ENCODE data around the gene VRTN.

The VRTN gene

DNA sequence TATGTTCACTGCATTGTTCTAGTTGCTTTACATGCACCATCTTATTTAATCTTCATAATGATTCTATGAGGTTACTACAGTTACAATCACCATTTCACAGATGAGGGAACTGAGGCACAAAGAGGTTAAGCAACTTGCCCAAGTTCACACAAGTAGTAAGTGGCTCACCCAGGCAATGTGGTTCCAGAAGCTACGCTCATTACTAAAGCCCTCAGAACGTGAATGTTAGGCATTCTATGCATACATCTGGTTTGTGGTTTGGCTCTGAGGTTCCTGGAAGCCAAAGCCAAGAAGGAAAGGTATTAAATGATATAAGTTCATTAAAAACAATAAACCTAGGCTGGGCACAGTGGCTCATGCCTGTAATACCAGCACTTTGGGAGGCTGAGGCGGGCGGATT lies 14.4 kb upstream of the VRTN start:
- TF ChIP-seq, protein P1, sequence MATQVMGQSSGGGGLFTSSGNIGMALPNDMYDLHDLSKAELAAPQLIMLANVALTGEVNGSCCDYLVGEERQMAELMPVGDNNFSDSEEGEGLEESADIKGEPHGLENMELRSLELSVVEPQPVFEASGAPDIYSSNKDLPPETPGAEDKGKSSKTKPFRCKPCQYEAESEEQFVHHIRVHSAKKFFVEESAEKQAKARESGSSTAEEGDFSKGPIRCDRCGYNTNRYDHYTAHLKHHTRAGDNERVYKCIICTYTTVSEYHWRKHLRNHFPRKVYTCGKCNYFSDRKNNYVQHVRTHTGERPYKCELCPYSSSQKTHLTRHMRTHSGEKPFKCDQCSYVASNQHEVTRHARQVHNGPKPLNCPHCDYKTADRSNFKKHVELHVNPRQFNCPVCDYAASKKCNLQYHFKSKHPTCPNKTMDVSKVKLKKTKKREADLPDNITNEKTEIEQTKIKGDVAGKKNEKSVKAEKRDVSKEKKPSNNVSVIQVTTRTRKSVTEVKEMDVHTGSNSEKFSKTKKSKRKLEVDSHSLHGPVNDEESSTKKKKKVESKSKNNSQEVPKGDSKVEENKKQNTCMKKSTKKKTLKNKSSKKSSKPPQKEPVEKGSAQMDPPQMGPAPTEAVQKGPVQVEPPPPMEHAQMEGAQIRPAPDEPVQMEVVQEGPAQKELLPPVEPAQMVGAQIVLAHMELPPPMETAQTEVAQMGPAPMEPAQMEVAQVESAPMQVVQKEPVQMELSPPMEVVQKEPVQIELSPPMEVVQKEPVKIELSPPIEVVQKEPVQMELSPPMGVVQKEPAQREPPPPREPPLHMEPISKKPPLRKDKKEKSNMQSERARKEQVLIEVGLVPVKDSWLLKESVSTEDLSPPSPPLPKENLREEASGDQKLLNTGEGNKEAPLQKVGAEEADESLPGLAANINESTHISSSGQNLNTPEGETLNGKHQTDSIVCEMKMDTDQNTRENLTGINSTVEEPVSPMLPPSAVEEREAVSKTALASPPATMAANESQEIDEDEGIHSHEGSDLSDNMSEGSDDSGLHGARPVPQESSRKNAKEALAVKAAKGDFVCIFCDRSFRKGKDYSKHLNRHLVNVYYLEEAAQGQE (IDR thresholded peaks at IDR 0.05; ENCODE audit: insufficient read depth in 1 of 2, low read depth in 2 of 2, low read length in 2 of 2) = no peak
- TF ChIP-seq POLR2AphosphoS5 (IDR thresholded peaks at IDR 0.05; ENCODE audit: low read depth, low read length) = no peak
- no peak for TF ChIP-seq TAF1 (IDR thresholded peaks at IDR 0.05; ENCODE audit: borderline replicate concordance, insufficient read depth, low read length)
- no peak for TF ChIP-seq FOXP2 (optimal IDR thresholded peaks at IDR 0.05; ENCODE audit: borderline replicate concordance, extremely low read depth, extremely low read length, insufficient read depth)
- TF ChIP-seq SIN3A (IDR thresholded peaks at IDR 0.05; ENCODE audit: borderline replicate concordance, insufficient read depth, low read length) = no peak

- TF ChIP-seq, protein P1 (IDR thresholded peaks at IDR 0.05; ENCODE audit: insufficient read depth in 1 of 2, low read depth in 2 of 2, low read length in 2 of 2) = no peak
- TF ChIP-seq TAF1 (IDR thresholded peaks at IDR 0.05; ENCODE audit: borderline replicate concordance, insufficient read depth, low read length) = no peak
- TF ChIP-seq SIN3A (IDR thresholded peaks at IDR 0.05; ENCODE audit: borderline replicate concordance, insufficient read depth, low read length) = no peak
- TF ChIP-seq POLR2AphosphoS5 (IDR thresholded peaks at IDR 0.05; ENCODE audit: low read depth, low read length) = no peak
- no peak for TF ChIP-seq FOXP2 (optimal IDR thresholded peaks at IDR 0.05; ENCODE audit: borderline replicate concordance, extremely low read depth, extremely low read length, insufficient read depth)
Measured at GRCh38 chr14:74346341-74346740, 1.9 kb upstream of the VRTN start.

- TF ChIP-seq FOXP2 (optimal IDR thresholded peaks at IDR 0.05; ENCODE audit: borderline replicate concordance, extremely low read depth, extremely low read length, insufficient read depth) (no peak), POLR2AphosphoS5 (IDR thresholded peaks at IDR 0.05; ENCODE audit: low read depth, low read length) (no peak), TAF1 (IDR thresholded peaks at IDR 0.05; ENCODE audit: borderline replicate concordance, insufficient read depth, low read length) (no peak), SIN3A (IDR thresholded peaks at IDR 0.05; ENCODE audit: borderline replicate concordance, insufficient read depth, low read length) (no peak)
- TF ChIP-seq, protein P1 (IDR thresholded peaks at IDR 0.05; ENCODE audit: insufficient read depth in 1 of 2, low read depth in 2 of 2, low read length in 2 of 2) = no peak
Measured at GRCh38 chr14:74347097-74347794, 1.0 kb upstream of the VRTN start.

- TF ChIP-seq, protein P1 (IDR thresholded peaks at IDR 0.05; ENCODE audit: insufficient read depth in 1 of 2, low read depth in 2 of 2, low read length in 2 of 2) = no peak
- TF ChIP-seq SIN3A (IDR thresholded peaks at IDR 0.05; ENCODE audit: borderline replicate concordance, insufficient read depth, low read length) (no peak), POLR2AphosphoS5 (IDR thresholded peaks at IDR 0.05; ENCODE audit: low read depth, low read length) (no peak), FOXP2 (optimal IDR thresholded peaks at IDR 0.05; ENCODE audit: borderline replicate concordance, extremely low read depth, extremely low read length, insufficient read depth) (no peak), TAF1 (IDR thresholded peaks at IDR 0.05; ENCODE audit: borderline replicate concordance, insufficient read depth, low read length) (no peak)
Measured at GRCh38 chr14:74347795-74348100, 523 bp upstream of the VRTN start.

All from PFSK-1 (cell line).